22Rv1 (cell line): ENCODE data around the gene CACNG3.

Experiments
- ZFX ChIP-seq: fragments of 450-650 bp; IDR thresholded peaks from 2 replicates; pipeline ENCODE4 v1.6.1; 2017; ENCODE audit warnings: antibody characterized with exemption, borderline replicate concordance
- TF ChIP-seq, protein P1 (sequence below): fragments of 450-650 bp; IDR thresholded peaks from 2 replicates; pipeline ENCODE4 v1.5.1; 2017; ENCODE audit warnings: mild to moderate bottlenecking

DNA sequence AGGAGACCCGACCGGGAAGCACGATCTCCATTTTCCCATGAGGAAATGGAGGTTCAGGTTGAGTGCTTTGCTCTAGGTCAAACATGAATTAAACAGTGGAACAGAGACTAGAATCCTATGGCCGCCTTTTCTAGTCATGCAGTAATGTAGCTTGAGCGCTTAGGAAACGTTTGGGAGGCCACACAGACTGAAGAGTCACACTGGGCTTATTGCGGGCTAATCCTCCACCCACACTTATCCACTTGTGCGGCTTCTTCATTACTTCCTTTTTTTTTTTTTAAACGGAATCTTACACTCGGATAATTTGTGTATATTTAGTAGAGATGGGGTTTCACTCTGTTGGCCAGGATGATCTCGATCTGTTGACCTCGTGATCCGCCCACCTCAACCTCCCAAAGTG is 26.0 kb downstream of the CACNG3 start:
- TF ChIP-seq, protein P1, sequence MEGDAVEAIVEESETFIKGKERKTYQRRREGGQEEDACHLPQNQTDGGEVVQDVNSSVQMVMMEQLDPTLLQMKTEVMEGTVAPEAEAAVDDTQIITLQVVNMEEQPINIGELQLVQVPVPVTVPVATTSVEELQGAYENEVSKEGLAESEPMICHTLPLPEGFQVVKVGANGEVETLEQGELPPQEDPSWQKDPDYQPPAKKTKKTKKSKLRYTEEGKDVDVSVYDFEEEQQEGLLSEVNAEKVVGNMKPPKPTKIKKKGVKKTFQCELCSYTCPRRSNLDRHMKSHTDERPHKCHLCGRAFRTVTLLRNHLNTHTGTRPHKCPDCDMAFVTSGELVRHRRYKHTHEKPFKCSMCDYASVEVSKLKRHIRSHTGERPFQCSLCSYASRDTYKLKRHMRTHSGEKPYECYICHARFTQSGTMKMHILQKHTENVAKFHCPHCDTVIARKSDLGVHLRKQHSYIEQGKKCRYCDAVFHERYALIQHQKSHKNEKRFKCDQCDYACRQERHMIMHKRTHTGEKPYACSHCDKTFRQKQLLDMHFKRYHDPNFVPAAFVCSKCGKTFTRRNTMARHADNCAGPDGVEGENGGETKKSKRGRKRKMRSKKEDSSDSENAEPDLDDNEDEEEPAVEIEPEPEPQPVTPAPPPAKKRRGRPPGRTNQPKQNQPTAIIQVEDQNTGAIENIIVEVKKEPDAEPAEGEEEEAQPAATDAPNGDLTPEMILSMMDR: no peak
- no peak for TF ChIP-seq ZFX
